HL-60 (cell line): ENCODE results near the gene TSSK2.

Experiments
- CTCF ChIP-seq: IDR thresholded peaks from one replicate; pipeline ENCODE4 v1.5.1; 2011; ENCODE audit warnings: low read length, control low read depth, inconsistent platforms; ENCODE audit not compliant: insufficient read depth
- GABPA ChIP-seq: IDR thresholded peaks from 2 replicates; pipeline ENCODE4 v1.6.1; 2012; ENCODE audit warnings: low read depth
- POLR2AphosphoS5 ChIP-seq: IDR thresholded peaks from 2 replicates; pipeline ENCODE4 v1.6.1; 2012; ENCODE audit warnings: low read depth
- REST ChIP-seq: IDR thresholded peaks from 2 replicates; pipeline ENCODE4 v1.6.1; 2012; ENCODE audit warnings: low read depth; ENCODE audit not compliant: insufficient replicate concordance
- SPI1 ChIP-seq: IDR thresholded peaks from 2 replicates; pipeline ENCODE4 v1.6.1; 2012; ENCODE audit warnings: low read depth, mild to moderate bottlenecking, borderline replicate concordance

GRCh38 chr22:19094393-19094997 is 36.6 kb upstream of the TSSK2 start:
- TF ChIP-seq CTCF (no peak), GABPA (no peak), POLR2AphosphoS5 (no peak), REST (no peak), SPI1 (no peak)
